Measurements from ENCODE around the gene NEIL3. TPM values are rescaled to one million over a fixed set of nuclear protein-coding genes. Genes with fewer than 3 reads are reported as not detected.

Gene NEIL3
- total RNA-seq, 1 experiment from 2014 or later: 6.3 TPM

- Histone ChIP-seq H2BK12ac (ENCODE audit: insufficient read length, low read depth, low read length) (no peak overlapping the region), H3K56ac (ENCODE audit: insufficient read length, low read depth, low read length) (no peak overlapping the region), H3K79me2 (ENCODE audit: insufficient read depth, low read length) (no peaks in the 10 kb centered on the region), H2BK5ac (ENCODE audit: insufficient read length, low read length) (no peak overlapping the region), H3K79me1 (ENCODE audit: insufficient read depth, low read depth, low read length, poor library complexity, severe bottlenecking) (no peaks in the 10 kb centered on the region), H4K20me1 (ENCODE audit: control insufficient read depth, insufficient read depth, insufficient read length) (no peaks in the 10 kb centered on the region), H2AFZ (ENCODE audit: low read length) (no peak overlapping the region), H3K23ac (ENCODE audit: insufficient read length, low read depth, low read length) (no peak overlapping the region), H3K9ac (ENCODE audit: extremely low read depth, insufficient read length, low read length) (no peak overlapping the region), H2BK15ac (ENCODE audit: low read depth, low read length) (no peak overlapping the region), H4K8ac (replicated peaks; ENCODE audit: insufficient read length, low read depth, low read length) (no peak overlapping the region), H3T11ph (ENCODE audit: low read length) (no peak overlapping the region), H2BK20ac (ENCODE audit: low read depth, low read length, poor library complexity, severe bottlenecking) (no peak overlapping the region), H4K5ac (ENCODE audit: insufficient read length, low read depth, low read length) (no peak overlapping the region), H3K4ac (ENCODE audit: low read depth, low read length) (no peak overlapping the region), H3K4me2 (ENCODE audit: insufficient read depth, insufficient read length, low read length) (no peak overlapping the region), H4K91ac (ENCODE audit: insufficient read length, low read depth, low read length) (no peak overlapping the region), H3K27ac (ENCODE audit: insufficient read length, low read depth, low read length) (no peak overlapping the region), H3K14ac (ENCODE audit: insufficient read depth, low read length) (no peak overlapping the region), H3K27me3 (ENCODE audit: insufficient read depth, low read length) (no peaks in the 10 kb centered on the region), H3K4me1 (ENCODE audit: insufficient read depth, low read length) (no peaks in the 10 kb centered on the region), H3K18ac (ENCODE audit: insufficient read length, low read depth, low read length) (no peak overlapping the region), H2AK5ac (ENCODE audit: insufficient read length, low read length) (no peak overlapping the region), H2BK120ac (ENCODE audit: low read depth, low read length, poor library complexity, severe bottlenecking) (no peak overlapping the region), H3K9me3 (ENCODE audit: control insufficient read depth, low read depth, low read length) (no peaks in the 10 kb centered on the region), H3K23me2 (ENCODE audit: insufficient read length, low read depth, low read length, poor library complexity, severe bottlenecking) (no peaks in the 10 kb centered on the region)
- TF ChIP-seq CTCF (conservative IDR thresholded peaks at IDR 0.05): no peak
- Mint-ChIP-seq H3K9me3 (peaks cover 3 to 6% of the 10 kb centered on the region in 2 experiments; a peak in 2 of 5 replicates), H3K4me3 (no peak overlapping the region), H3K4me1 (peaks cover 0 to 8% of the 10 kb centered on the region in 2 experiments; a peak in 3 of 4 replicates), H3K27ac (no peak overlapping the region), H3K27me3 (ENCODE audit: low read depth) (no peaks in the 10 kb centered on the region; the same call in 1 of the 2 replicates), H3K36me3 (ENCODE audit: insufficient read depth in 1 of 3, low read depth in 3 of 3) (peaks cover 0 to 3% (median 0%) of the 10 kb centered on the region in 3 experiments; a peak in 1 of 7 replicates)
- no peak for DNase-seq
- no CpG with 5 or more reads among the region's 2 CpGs for WGBS (ENCODE audit: extremely low coverage, insufficient read length, low lambda C conversion rate)
These were observed 17.5 kb upstream of the NEIL3 start for GRCh38 chr4:177292171-177292570.

Data from H9 (cell line).